ENCODE data around the gene CXCL14.
"Not testable (repeated sequence)": the region's sequence is repeated elsewhere in the genome, so short reads cannot be mapped to it uniquely, and the experiment has no call there.

CXCL14 gene

GRCh38 chr5:135541807-135542502, 36.8 kb downstream of the CXCL14 start:
- no peak for DNase-seq

DNA sequence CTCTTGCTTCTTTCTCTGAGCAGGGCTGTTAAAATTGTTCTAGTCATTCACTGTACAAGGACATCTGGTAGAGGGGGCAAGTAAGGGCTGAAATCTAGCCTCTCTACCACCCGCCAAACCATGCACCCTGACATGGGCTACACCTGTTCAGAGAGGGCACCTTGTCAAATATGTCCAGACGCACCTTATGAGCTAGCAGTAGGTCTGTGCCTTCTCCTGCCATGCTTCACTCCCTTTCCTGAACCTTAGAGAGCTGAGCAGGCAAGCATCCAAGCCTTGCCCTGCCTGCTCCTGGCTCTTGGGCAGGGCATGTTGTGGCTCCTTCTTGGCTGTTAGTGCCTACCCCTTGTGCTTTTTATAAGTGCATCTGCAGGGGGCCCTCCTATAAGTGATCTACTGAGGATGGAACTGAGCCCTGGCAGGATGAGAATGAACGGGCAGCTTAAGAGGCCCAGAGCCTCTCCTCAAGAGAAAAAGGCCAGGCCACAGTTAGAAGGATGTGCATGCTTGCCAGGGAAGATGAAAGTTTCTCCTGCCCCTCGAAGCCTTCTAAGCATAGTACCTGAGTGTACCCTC, 39.3 kb downstream of the CXCL14 start:
- DNase-seq: no peak

DNA sequence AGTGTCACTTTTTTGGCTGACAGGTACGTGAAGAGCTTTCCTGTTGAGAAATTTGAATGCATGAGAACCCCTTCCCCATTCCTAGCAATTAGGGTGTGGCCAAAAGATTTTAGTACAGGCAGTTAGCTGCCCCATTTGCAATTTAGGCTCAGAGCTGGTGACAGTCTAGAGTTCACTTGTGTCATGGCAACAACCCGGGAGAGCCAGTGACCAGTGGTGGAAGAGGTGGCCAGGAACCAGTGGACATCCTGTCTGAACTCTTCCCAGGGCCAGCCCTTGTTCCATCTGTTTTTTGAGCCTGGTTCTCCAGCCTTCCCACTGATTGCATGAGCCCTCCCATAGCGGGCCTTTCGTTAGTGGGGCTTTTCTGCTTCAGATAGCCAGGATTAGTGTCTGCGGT, 40.5 kb downstream of the CXCL14 start:
- DNase-seq: no peak

GRCh38 chr5:135537745-135538144, 41.0 kb downstream of the CXCL14 start:
- DNase-seq: no peak

- DNase-seq: no peak
These were observed 41.5 kb downstream of the CXCL14 start for GRCh38 chr5:135537271-135537670.

DNA sequence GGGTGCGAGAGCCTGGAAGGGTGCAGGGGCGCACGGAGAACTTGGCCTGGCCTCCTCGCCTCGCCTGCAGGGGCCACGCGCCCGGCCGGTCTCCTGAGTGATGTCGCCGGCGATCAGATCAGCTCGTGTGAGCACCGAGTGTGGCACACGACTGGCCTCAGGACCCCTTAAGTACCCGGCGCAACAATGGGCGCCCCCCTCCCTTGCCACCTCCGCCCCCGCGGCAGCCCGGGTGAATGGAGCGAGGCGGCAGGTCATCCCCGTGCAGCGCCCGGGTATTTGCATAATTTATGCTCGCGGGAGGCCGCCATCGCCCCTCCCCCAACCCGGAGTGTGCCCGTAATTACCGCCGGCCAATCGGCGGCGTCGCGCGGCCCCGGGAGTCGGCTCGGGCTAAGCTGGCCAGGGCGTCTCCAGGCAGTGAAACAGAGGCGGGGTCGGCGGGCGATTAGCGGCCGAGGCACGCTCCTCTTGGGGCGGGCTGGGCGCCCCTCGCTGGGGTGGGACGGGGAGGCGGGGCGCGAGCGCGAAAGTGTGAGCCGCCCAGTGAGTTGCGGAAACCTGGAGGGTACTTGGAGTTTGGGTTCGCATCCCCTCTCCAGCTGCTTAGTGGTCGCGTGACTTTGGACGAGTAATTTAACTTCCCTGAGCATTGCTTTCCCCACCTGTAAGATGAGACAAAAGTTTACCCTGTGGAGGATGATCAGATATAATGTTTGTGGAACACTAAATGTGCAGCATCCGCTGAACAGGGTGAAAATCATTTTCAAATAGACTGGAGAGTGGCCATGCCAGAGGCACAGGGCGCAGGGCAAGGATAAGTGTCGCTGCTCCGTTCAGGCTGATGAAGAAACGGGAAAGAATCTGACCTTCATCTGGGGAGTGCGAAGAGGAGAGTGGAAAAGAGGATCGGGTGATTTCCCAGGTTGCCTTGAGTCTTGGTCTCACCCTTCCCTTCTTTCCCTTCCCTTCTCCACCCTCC, 42.7 kb downstream of the CXCL14 start, which contains the start of gene NEUROG1:
Gene NEUROG1 (minus strand): TSS at position 145 of the 982 bp plus-strand sequence. CDS start 274 bp downstream, outside the sequence.
- no peak for DNase-seq

DNA sequence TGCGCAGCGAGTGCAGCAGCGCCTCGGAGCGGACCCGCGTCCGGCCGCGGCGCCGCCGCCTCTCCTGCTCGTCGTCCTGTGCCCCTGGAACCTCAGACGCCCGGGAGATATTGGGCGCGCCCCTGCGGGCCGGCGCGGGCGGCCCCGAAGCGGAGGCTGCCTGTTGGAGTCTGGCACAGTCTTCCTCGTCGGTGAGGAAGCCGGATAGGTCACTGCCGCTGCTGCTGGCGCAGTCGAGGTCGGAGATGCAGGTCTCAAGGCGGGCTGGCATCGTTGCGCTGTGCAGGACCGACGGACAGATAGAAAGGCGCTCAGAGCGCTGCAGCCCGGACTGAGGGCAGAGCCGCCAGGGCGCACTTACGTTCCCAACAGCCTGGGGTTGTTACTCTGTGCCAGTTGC, 43.4 kb downstream of the CXCL14 start:
- DNase-seq: no peak

- no peak for DNase-seq
These were observed 44.0 kb downstream of the CXCL14 start for GRCh38 chr5:135534609-135535419.

GRCh38 chr5:135533794-135534193, 45.0 kb downstream of the CXCL14 start:
- DNase-seq: no peak

DNA sequence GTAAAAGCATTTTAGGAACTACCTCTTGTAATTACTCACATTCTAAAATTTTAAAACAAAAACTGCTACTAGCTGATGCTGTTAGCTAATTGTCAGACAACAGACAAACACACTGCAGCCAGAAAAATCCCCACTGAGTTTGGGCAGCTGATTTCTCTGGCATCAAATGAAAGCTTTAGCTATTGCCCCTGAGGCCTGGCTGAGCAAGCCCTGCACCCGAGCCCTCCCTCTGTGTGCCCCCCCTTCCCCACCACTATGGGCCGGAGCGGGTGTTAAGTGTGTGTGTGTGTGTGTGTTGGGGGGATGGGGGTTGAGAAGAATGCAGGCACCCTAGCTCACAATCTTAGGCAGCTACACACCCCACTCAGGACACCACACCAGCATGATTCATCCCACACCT, 45.5 kb downstream of the CXCL14 start:
- DNase-seq: no peak

GRCh38 chr5:135529576-135529975, 49.2 kb downstream of the CXCL14 start:
- DNase-seq: not testable (repeated sequence)

- DNase-seq: no peak
These were observed 51.9 kb downstream of the CXCL14 start for GRCh38 chr5:135526924-135527323.

DNA sequence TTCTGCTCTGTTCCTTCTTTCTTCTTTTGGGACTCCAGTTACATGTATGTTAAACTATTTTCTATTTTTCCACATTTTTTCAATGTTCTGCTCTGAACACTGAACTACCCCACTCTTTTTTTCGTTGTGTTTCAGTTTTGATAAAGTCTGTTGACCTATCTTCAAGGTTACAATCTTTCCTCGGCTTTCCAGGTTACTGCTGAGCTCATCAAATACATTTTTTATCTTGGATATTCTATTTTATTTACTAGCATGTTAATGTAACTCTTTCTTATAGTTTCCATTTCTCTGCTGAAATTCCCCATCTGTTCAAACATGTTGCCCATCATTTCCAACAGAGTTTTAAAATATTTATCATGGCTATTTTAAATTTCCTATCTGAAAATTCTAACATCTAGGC, 56.8 kb downstream of the CXCL14 start:
- no peak for DNase-seq
